WTC11 (cell line): ENCODE results near the gene VWA8.

Experiments used
- CREB1 ChIP-seq: sonication (generic); formaldehyde crosslinking; IDR thresholded peaks from 2 replicates; pipeline ENCODE4 v1.8.0; 2023; ENCODE audit warnings: mild to moderate bottlenecking, missing genetic modification reagents
- CTCF ChIP-seq: fragments of 200-600 bp; IDR thresholded peaks from 2 replicates; pipeline ENCODE4 v1.8.0; 2022; ENCODE audit warnings: antibody characterized with exemption
- IRF2 ChIP-seq: sonication (generic); formaldehyde crosslinking; IDR thresholded peaks from 2 replicates; pipeline ENCODE4 v1.8.0; 2022; ENCODE audit warnings: low read depth, missing genetic modification reagents, borderline replicate concordance
- ZNF281 ChIP-seq: sonication (generic); formaldehyde crosslinking; IDR thresholded peaks from 2 replicates; pipeline ENCODE4 v1.8.0; 2023; ENCODE audit warnings: mild to moderate bottlenecking, missing genetic modification reagents
- ZNF416 ChIP-seq: fragments of 250-450 bp; sonication (Bioruptor Pico); IDR thresholded peaks from 2 replicates; pipeline ENCODE4 v1.9.0; 2021; ENCODE audit warnings: mild to moderate bottlenecking, inconsistent platforms
- TF ChIP-seq, protein P1 (sequence below): sonication (generic); formaldehyde crosslinking; IDR thresholded peaks from 2 replicates; pipeline ENCODE4 v1.8.0; 2022; ENCODE audit warnings: mild to moderate bottlenecking, missing genetic modification reagents

DNA sequence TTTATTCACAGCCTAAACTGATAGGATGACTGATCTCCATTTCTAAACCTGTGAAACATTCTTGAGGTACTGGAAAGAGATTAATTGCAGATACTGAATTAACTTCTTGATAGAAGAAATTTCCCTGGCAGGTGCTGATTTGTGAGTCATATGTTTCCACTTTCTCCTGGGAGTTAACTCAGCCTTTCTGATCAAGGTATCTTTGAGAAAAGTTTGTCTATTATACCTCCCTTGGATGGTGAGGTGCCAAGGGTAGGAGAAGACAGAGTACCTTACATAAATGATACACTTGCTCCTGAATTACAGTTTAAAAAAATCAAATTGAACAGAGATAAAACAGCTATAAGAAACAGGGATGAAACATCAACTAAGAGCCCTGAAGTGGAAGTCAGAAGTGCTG, 380.6 kb downstream of the VWA8 start:
- TF ChIP-seq CTCF (no peak), ZNF281 (CRISPR knock-in tag) (no peak), IRF2 (CRISPR knock-in tag) (no peak), CREB1 (CRISPR knock-in tag) (no peak), ZNF416 (CRISPR knock-in tag) (no peak)
- TF ChIP-seq, protein P1, sequence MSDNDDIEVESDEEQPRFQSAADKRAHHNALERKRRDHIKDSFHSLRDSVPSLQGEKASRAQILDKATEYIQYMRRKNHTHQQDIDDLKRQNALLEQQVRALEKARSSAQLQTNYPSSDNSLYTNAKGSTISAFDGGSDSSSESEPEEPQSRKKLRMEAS (CRISPR knock-in tag) = no peak
